ENCODE results near the gene AHCY. TPM values are rescaled to one million over a fixed set of nuclear protein-coding genes. Genes with fewer than 3 reads are reported as not detected.
"Not testable (repeated sequence)": the region's sequence is repeated elsewhere in the genome, so short reads cannot be mapped to it uniquely, and the experiment has no call there.

AHCY gene
- total RNA-seq = 10 to 100 TPM; 43.7 to 88.9 (median 80.4) TPM

- TF ChIP-seq EP300 (IDR thresholded peaks at IDR 0.05) (no peak), POLR2AphosphoS5 (IDR thresholded peaks at IDR 0.05) (peak in 2 of 3 donors; percentile 25 to 55), CTCF (IDR thresholded peaks at IDR 0.05) (no peak), POLR2A (IDR thresholded peaks at IDR 0.05) (peak in 1 of 2 donors; percentile 43)
- peak; percentile 98 to 99 for DNase-seq (ENCODE audit: low spot score in 2 of 2)
- Histone ChIP-seq H3K9me3 (no peaks in the 10 kb centered on the region), H3K4me3 (peak within 1 kb of the TSS; percentile 72), H3K27ac (peak within 1 kb of the TSS; percentile 94), H3K27me3 (no peaks in the 10 kb centered on the region), H3K36me3 (no peaks in the 10 kb centered on the region), H3K4me1 (peaks cover 24% of the 10 kb centered on the region)
- 0% methylated on average over 17 of the region's 79 CpGs for WGBS
Observed at GRCh38 chr20:34302723-34303533, at the start of gene AHCY. Gene AHCY, minus strand, starts transcription at chr20:34303355. Its CDS starts 85 bp downstream, at chr20:34303270.

DNA sequence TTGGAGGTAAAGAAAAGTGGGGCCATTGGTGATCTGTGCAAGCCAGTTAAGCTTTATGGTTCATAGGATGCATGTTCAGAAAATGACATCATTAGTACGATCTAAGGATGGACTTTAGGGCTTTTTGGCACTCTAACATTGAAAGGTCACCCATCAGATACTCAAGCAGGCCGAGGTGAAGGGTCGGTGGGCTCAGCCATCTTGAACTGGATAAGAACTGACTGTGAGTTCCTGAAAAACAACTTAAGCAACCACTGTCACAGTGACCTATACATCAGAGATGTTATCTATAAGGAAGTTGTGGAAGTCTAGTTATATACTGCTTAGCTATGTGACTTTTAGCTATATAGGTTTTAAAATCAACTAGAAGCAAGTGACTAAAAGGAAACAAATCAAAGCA, 46.9 kb upstream of the AHCY start:
- no peaks in the 10 kb centered on the region for H3K36me3 ChIP-seq
- H3K9me3 ChIP-seq = no peaks in the 10 kb centered on the region
- TF ChIP-seq POLR2AphosphoS5 (IDR thresholded peaks at IDR 0.05) (no peak), CTCF (IDR thresholded peaks at IDR 0.05) (no peak), POLR2A (IDR thresholded peaks at IDR 0.05) (no peak), EP300 (IDR thresholded peaks at IDR 0.05) (no peak)
- H3K4me1 ChIP-seq = no peaks in the 10 kb centered on the region
- 62% methylated on average over 3 of the region's 3 CpGs for WGBS
- no peak for DNase-seq (ENCODE audit: low spot score in 2 of 2)
- H3K4me3 ChIP-seq = no peak overlapping the region
- H3K27ac ChIP-seq = no peak overlapping the region
- no peaks in the 10 kb centered on the region for H3K27me3 ChIP-seq

DNA sequence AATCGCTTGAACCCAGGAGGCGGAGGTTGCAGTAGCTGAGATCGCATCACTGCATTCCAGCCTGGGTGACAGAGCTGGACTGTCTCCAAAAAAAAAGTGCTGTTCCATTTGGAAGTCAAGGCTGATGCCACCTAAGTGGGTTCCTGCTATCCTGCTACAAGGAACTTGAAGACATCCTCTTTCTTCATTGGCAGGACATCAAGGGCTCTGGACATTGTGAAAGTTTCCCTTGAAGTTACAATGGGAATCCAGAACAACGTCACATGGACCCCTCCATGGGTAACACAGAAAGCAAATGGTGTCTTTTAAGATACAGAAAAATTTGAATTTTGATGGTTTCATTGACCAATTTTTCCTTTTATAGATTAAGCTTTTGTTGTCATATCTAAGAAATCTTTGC, 44.4 kb upstream of the AHCY start:
- no peak overlapping the region for H3K4me3 ChIP-seq
- no peaks in the 10 kb centered on the region for H3K27me3 ChIP-seq
- DNase-seq (ENCODE audit: low spot score in 2 of 2) = no peak
- H3K27ac ChIP-seq = no peak overlapping the region
- WGBS = 83% methylated on average over 4 of the region's 4 CpGs
- TF ChIP-seq POLR2AphosphoS5 (IDR thresholded peaks at IDR 0.05) (no peak), CTCF (IDR thresholded peaks at IDR 0.05) (no peak), POLR2A (IDR thresholded peaks at IDR 0.05) (no peak), EP300 (IDR thresholded peaks at IDR 0.05) (no peak)
- no peaks in the 10 kb centered on the region for H3K9me3 ChIP-seq
- no peaks in the 10 kb centered on the region for H3K36me3 ChIP-seq
- H3K4me1 ChIP-seq = no peaks in the 10 kb centered on the region

DNA sequence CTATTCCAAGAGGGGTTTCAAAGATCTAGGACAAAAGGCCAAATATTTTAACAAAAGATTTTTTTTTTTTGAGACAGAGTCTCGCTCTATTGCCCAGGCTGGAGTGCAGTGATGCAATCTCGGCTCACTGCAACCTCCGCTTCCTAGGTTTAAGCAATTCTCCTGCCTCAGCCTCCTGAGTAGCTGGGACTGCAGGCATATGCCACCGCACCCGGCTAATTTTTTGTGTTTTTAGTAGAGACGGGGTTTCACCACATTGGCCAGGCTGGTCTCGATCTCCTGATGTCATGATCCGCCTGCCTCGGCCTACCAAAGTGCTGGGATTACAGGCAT, 43.3 kb upstream of the AHCY start:
- H3K4me1 ChIP-seq; H3K4me3 ChIP-seq; H3K27me3 ChIP-seq; H3K36me3 ChIP-seq; DNase-seq (ENCODE audit: low spot score in 2 of 2); H3K9me3 ChIP-seq; H3K27ac ChIP-seq: not testable (repeated sequence)
- 96% methylated on average over 9 of the region's 9 CpGs for WGBS

DNA sequence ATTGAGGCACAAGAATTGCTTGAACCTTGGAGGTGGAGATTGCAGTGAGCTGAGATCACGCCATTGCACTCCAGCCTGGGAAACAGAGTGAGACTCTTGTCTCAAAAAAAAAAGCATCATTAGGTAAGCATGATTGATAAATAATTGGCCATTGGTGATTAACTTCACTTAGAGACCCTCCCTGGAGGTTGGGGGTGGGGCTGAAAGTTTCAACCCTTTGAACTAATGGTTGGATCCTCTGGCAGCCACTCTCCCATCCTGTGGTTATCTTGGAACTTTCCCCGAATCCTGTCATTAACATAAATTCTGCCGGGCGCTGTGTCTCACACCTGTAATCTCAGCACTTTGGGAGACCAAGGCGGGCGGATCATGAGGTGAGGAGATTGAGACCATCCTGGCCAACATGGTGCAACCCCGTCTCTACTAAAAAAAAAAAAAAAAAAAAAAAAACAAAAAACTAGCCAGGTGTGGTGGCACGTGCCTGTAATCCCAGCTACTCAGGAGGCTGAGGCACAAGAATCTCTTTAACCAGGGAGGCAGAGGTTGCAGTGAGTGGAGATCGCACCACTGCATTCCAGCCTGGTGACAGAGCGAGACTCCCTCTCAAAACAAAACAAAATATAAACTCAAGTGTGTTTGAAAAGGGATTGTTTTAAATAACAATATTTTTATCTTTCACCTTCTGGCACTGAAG, 42.8 kb upstream of the AHCY start:
- 94% methylated on average over 5 of the region's 10 CpGs for WGBS
- H3K4me3 ChIP-seq; H3K27me3 ChIP-seq; H3K36me3 ChIP-seq; DNase-seq (ENCODE audit: low spot score in 2 of 2); H3K27ac ChIP-seq; H3K4me1 ChIP-seq; H3K9me3 ChIP-seq: not testable (repeated sequence)

- Histone ChIP-seq H3K9me3 (no peaks in the 10 kb centered on the region), H3K27ac (no peak overlapping the region), H3K4me3 (no peak overlapping the region), H3K27me3 (no peaks in the 10 kb centered on the region), H3K36me3 (no peaks in the 10 kb centered on the region), H3K4me1 (no peaks in the 10 kb centered on the region)
- TF ChIP-seq CTCF (IDR thresholded peaks at IDR 0.05) (no peak), POLR2AphosphoS5 (IDR thresholded peaks at IDR 0.05) (no peak), EP300 (IDR thresholded peaks at IDR 0.05) (no peak), POLR2A (IDR thresholded peaks at IDR 0.05) (no peak)
- whole genome bisulfite sequencing = 88% methylated on average over 6 of the region's 6 CpGs
- no peak for DNase-seq (ENCODE audit: low spot score in 2 of 2)
Observed at GRCh38 chr20:34345402-34345736, 42.2 kb upstream of the AHCY start.
